Measurements from ENCODE around the gene ADAMTS4.

GRCh38 chr1:161140755-161141400, 58.0 kb downstream of the ADAMTS4 start:
- TF ChIP-seq POLR2A (IDR thresholded peaks at IDR 0.05), result no peak
- TF ChIP-seq CTCF (IDR thresholded peaks at IDR 0.05), result no peak
- TF ChIP-seq POLR2AphosphoS5 (IDR thresholded peaks at IDR 0.05), result no peak
